Endodermal cell (in vitro differentiated cells): ENCODE measurements around the gene ASIP. TPM values are rescaled to one million over a fixed set of nuclear protein-coding genes. Genes with fewer than 3 reads are reported as not detected.
A peak's percentile ranks its signal among the peaks of the same experiment; 100 is the strongest.
"Not testable (repeated sequence)": the region's sequence is repeated elsewhere in the genome, so short reads cannot be mapped to it uniquely, and the experiment has no call there.

Experiments used
- DNase-seq: peaks from one replicate; pipeline ENCODE4 v3.0.0-alpha.2; 2017
- H3K27ac ChIP-seq: 2 replicates; pipeline ENCODE4 v1.5.1; 2013; ENCODE audit warnings: mild to moderate bottlenecking, low read depth, low read length, moderate library complexity
- H3K27me3 ChIP-seq: 2 replicates; pipeline ENCODE4 v1.6.1; 2013; ENCODE audit warnings: mild to moderate bottlenecking, low read length, moderate library complexity; ENCODE audit not compliant: insufficient read depth, control insufficient read depth, poor library complexity, severe bottlenecking
- H3K36me3 ChIP-seq: 2 replicates; pipeline ENCODE4 v1.7.0; 2013; ENCODE audit warnings: mild to moderate bottlenecking, low read length, moderate library complexity; ENCODE audit not compliant: control insufficient read depth, insufficient read depth
- H3K4me1 ChIP-seq: one replicate; pipeline ENCODE4 v1.7.0; 2013; ENCODE audit warnings: low read length; ENCODE audit not compliant: control insufficient read depth, insufficient read depth
- H3K4me3 ChIP-seq: 2 replicates; pipeline ENCODE4 v1.5.1; 2013; ENCODE audit warnings: mild to moderate bottlenecking, low read length, moderate library complexity
- H3K9ac ChIP-seq: 2 replicates; pipeline ENCODE4 v1.6.1; 2013; ENCODE audit warnings: mild to moderate bottlenecking, low read length, moderate library complexity; ENCODE audit not compliant: poor library complexity, severe bottlenecking; ENCODE audit errors: extremely low read depth
- H3K9me3 ChIP-seq: 2 replicates; pipeline ENCODE4 v1.6.1; 2013; ENCODE audit warnings: mild to moderate bottlenecking, low read length, moderate library complexity; ENCODE audit not compliant: control insufficient read depth
- H3K27ac Mint-ChIP-seq: 2 replicates; pipeline ENCODE4 v1.8.0; 2020; ENCODE audit warnings: mixed read lengths
- H3K27me3 Mint-ChIP-seq: 2 replicates; pipeline ENCODE4 v1.8.0; 2021; ENCODE audit warnings: mild to moderate bottlenecking, mixed read lengths; ENCODE audit not compliant: insufficient read depth
- H3K36me3 Mint-ChIP-seq: 2 replicates; pipeline ENCODE4 v1.8.0; 2020; ENCODE audit warnings: low read depth, mixed read lengths
- H3K4me1 Mint-ChIP-seq: 2 replicates; pipeline ENCODE4 v1.8.0; 2020; ENCODE audit warnings: mixed read lengths
- H3K4me3 Mint-ChIP-seq: 2 replicates; pipeline ENCODE4 v1.8.0; 2020; ENCODE audit warnings: mild to moderate bottlenecking, moderate library complexity, mixed read lengths
- H3K9me3 Mint-ChIP-seq: 2 replicates; pipeline ENCODE4 v1.8.0; 2020; ENCODE audit warnings: mild to moderate bottlenecking, mixed read lengths
- WGBS, 2 experiments: methylation state at CpG; one replicate each; pipeline versions ENCODE4 v1.1.5 to v1.1.7; 2013; ENCODE audit warnings: missing lambda C conversion rate in 2 of 2, mixed read lengths in 1 of 2; ENCODE audit not compliant: insufficient coverage in 1 of 2, insufficient read length in 1 of 2; 5-methylcytosine and 5-hydroxymethylcytosine counted together
- total RNA-seq, 2 donors: library from RNA; stranded (reverse); fragmentation: NEBNext Ultra II Directional in 1 of 2; extraction: Animal tissue kit (Norgen Biotek cat#: 25700) in 1 of 2; gene quantifications; 2 replicates in 1 of 2; 3 replicates in 1 of 2; pipeline ENCODE4 v1.2.1, GENCODE V29; 2021
- TF ChIP-seq, protein P1 (sequence below): fragments of 200-600 bp; sonication (generic); conservative IDR thresholded peaks from 2 replicates; pipeline ENCODE4 v1.5.0; 2021; ENCODE audit warnings: antibody characterized with exemption, mild to moderate bottlenecking

The ASIP gene
- total RNA-seq, 2 donors from 2014 or later: not detected

DNA sequence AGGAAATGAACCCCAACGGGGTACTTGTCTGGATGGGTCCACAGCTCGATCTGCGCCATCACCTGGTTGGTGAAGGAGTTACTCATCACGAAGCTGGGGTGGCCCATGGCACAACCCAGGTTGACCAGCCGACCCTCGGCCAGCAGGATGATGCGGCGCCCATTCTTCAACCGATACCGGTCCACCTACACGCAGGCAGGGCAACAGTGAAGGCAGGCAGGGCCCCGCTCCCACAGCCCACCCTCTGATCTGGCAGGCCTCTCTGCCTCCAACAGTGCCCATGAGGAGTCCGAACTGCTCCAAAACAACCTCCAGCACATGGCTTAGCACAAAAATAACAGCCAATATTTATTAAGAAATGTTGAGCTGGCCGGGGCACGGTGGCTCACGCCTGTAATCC, 44.2 kb downstream of the ASIP start:
- 95 to 99% methylated on average over 14 to 16 of the region's 16 CpGs for WGBS, 2 experiments

DNA sequence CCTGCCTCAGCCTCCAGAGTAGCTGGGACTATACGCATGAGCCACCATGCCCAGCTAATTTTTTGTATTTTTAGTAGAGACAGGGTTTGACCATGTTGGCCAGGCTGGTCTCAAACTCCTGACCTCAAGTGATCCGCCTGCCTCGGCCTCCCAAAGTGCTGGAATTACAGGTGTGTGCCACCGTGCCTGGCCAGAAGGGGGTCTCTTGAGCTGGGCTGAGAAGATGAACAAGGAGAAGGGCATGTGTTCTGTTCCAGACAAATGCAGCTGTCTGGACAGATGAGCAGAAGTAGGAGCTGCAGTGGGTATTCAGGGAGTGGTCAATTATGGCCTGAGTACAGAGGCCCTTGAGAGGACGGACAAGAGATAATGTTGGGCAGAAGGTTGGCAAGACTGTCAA, 46.3 kb downstream of the ASIP start:
- not testable (repeated sequence) for H3K4me1 ChIP-seq, H3K27me3 ChIP-seq, H3K4me3 Mint-ChIP-seq, H3K9ac ChIP-seq, H3K9me3 Mint-ChIP-seq, H3K4me3 ChIP-seq, DNase-seq, H3K27me3 Mint-ChIP-seq, H3K4me1 Mint-ChIP-seq, H3K27ac Mint-ChIP-seq, H3K27ac ChIP-seq, H3K9me3 ChIP-seq
- peaks cover 93% of the 10 kb centered on the region for H3K36me3 Mint-ChIP-seq
- TF ChIP-seq, protein P1, sequence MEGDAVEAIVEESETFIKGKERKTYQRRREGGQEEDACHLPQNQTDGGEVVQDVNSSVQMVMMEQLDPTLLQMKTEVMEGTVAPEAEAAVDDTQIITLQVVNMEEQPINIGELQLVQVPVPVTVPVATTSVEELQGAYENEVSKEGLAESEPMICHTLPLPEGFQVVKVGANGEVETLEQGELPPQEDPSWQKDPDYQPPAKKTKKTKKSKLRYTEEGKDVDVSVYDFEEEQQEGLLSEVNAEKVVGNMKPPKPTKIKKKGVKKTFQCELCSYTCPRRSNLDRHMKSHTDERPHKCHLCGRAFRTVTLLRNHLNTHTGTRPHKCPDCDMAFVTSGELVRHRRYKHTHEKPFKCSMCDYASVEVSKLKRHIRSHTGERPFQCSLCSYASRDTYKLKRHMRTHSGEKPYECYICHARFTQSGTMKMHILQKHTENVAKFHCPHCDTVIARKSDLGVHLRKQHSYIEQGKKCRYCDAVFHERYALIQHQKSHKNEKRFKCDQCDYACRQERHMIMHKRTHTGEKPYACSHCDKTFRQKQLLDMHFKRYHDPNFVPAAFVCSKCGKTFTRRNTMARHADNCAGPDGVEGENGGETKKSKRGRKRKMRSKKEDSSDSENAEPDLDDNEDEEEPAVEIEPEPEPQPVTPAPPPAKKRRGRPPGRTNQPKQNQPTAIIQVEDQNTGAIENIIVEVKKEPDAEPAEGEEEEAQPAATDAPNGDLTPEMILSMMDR: peak; percentile 54
- WGBS, 2 experiments: 93 to 94% methylated on average over 4 to 5 of the region's 5 CpGs
- peaks cover 85% of the 10 kb centered on the region for H3K36me3 ChIP-seq

More for the DNA sequence above, 44.2 kb downstream of the ASIP start:
- no peak overlapping the region for H3K4me3 ChIP-seq
- DNase-seq: no peak
- Mint-ChIP-seq H3K4me1 (no peaks in the 10 kb centered on the region), H3K27me3 (no peaks in the 10 kb centered on the region), H3K9me3 (no peaks in the 10 kb centered on the region), H3K4me3 (no peak overlapping the region), H3K27ac (no peak overlapping the region), H3K36me3 (peaks cover 93% of the 10 kb centered on the region)
- no peaks in the 10 kb centered on the region for H3K4me1 ChIP-seq
- no peaks in the 10 kb centered on the region for H3K9me3 ChIP-seq
- peaks cover 85% of the 10 kb centered on the region for H3K36me3 ChIP-seq
- H3K27me3 ChIP-seq: no peaks in the 10 kb centered on the region
- no peak overlapping the region for H3K27ac ChIP-seq
- TF ChIP-seq, protein P1: no peak
- H3K9ac ChIP-seq: no peak overlapping the region

DNA sequence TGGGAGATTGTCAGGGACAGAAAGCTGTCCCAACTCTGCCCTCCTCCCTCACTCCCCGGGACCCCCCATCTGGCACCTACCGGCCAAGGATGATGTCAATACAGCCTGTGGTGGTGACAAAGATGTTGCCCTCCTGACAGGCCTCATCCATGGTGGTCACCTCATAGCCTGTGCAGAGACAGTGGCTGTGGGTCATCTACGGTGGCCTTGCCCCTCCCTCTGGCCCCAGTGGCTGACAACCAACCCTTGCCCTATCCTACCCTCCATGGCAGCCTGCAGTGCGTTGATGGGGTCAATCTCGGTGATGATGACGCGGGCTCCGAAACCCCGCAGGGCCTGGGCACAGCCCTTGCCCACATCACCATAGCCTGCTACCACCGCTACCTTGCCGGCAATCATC, 49.2 kb downstream of the ASIP start:
- H3K27ac ChIP-seq: no peak overlapping the region
- H3K4me3 Mint-ChIP-seq: no peak overlapping the region
- H3K4me1 ChIP-seq: no peaks in the 10 kb centered on the region
- peaks cover 86% of the 10 kb centered on the region for H3K36me3 ChIP-seq
- H3K27me3 ChIP-seq: no peaks in the 10 kb centered on the region
- H3K9me3 ChIP-seq: no peaks in the 10 kb centered on the region
- H3K9me3 Mint-ChIP-seq: no peaks in the 10 kb centered on the region
- H3K27ac Mint-ChIP-seq: no peak overlapping the region
- H3K9ac ChIP-seq: no peak overlapping the region
- H3K36me3 Mint-ChIP-seq: peaks cover 92% of the 10 kb centered on the region
- TF ChIP-seq, protein P1: no peak
- no peaks in the 10 kb centered on the region for H3K27me3 Mint-ChIP-seq
- no peaks in the 10 kb centered on the region for H3K4me1 Mint-ChIP-seq
- no peak for DNase-seq
- H3K4me3 ChIP-seq: no peak overlapping the region
- 98% methylated on average over 10 to 11 of the region's 11 CpGs for whole genome bisulfite sequencing, 2 experiments
